HepG2 (cell line): ENCODE data around the gene NCS1. TPM values are rescaled to one million over a fixed set of nuclear protein-coding genes. Genes with fewer than 3 reads are reported as not detected.

Experiments
- ATAC-seq: fragments of 200-7000 bp; cut with Tn5 transposase; 3 replicates; pipeline ENCODE4 v1.9.1; 2020; ENCODE audit warnings: mild to moderate bottlenecking, moderate library complexity
- BruUV-seq: library from RNA; stranded (reverse); fragments of 400-500 nt; replicated peaks from 2 replicates; lab custom pipeline; 2021; lab: Mats Ljungman, UMichigan
- CTCF ChIA-PET: fragments of 300-600 bp; formaldehyde crosslinking; extraction: SDS; loops from one replicate; lab custom pipeline; 2021; ENCODE audit warnings: low total read pairs, inconsistent platforms, low intra/inter-chr PET ratio; lab: Yijun Ruan, JAX
- POLR2A ChIA-PET: fragments of 350-600 bp; sonication (Branson Sonifier 250); formaldehyde crosslinking; loops from one replicate; lab custom pipeline; 2020; ENCODE audit warnings: antibody characterized with exemption, inconsistent platforms; lab: Yijun Ruan, JAX
- DNase-seq: peaks from one replicate; pipeline ENCODE4 v3.0.0-alpha.2; 2015; ENCODE audit warnings: low spot score
- FAIRE-seq: peaks from 3 replicates; lab custom pipeline; 2011; peaks lifted over from hg19 to GRCh38; lab: Jason Lieb, UNC
- H2AFZ ChIP-seq: one replicate; pipeline ENCODE4 v1.6.1; 2011; ENCODE audit warnings: low read length, inconsistent platforms
- H3K27ac ChIP-seq: fragments of 300-600 bp; 3 replicates; pipeline ENCODE4 v1.8.0; 2011; ENCODE audit warnings: mixed run types, mild to moderate bottlenecking, mixed read lengths, low read length, inconsistent platforms; ENCODE audit not compliant: insufficient read depth; ENCODE audit errors: extremely low read length
- H3K27me3 ChIP-seq, 2 experiments: fragments of 200-600 bp in 1 of 2; 2 replicates in 1 of 2; 3 replicates in 1 of 2; pipeline versions ENCODE4 v1.6.0 to v1.8.0; 2011; ENCODE audit warnings: low read length in 2 of 2, mild to moderate bottlenecking in 2 of 2, moderate library complexity in 2 of 2, inconsistent platforms in 1 of 2; ENCODE audit not compliant: insufficient read depth in 2 of 2, control insufficient read depth in 1 of 2
- H3K36me3 ChIP-seq, 2 experiments: fragments of 200-600 bp in 1 of 2; replicated peaks in 1 of 2; 2 replicates in 1 of 2; 3 replicates in 1 of 2; pipeline versions ENCODE4 v1.5.1 to v1.8.0; 2011; ENCODE audit warnings: low read length in 2 of 2, inconsistent platforms in 1 of 2; ENCODE audit not compliant: insufficient read depth in 2 of 2, control insufficient read depth in 1 of 2
- H3K4me1 ChIP-seq: 2 replicates; pipeline ENCODE4 v1.5.1; 2012; ENCODE audit warnings: low read length, inconsistent platforms; ENCODE audit not compliant: insufficient read depth
- H3K4me2 ChIP-seq: 2 replicates; pipeline ENCODE4 v1.6.0; 2011; ENCODE audit warnings: low read depth, low read length, inconsistent platforms
- H3K4me3 ChIP-seq, 3 experiments: fragments of 200-600 bp in 1 of 3; sonication (generic), shearing (Covaris generic) in 1 of 3; replicated peaks in 1 of 3; 2 replicates each; pipeline ENCODE4 v1.5.1; 2011 to 2016; ENCODE audit warnings: low read length in 3 of 3, inconsistent platforms in 2 of 3, low read depth in 2 of 3, mild to moderate bottlenecking in 2 of 3, control low read depth in 1 of 3, mixed read lengths in 1 of 3; ENCODE audit not compliant: insufficient read depth in 1 of 3
- H3K79me2 ChIP-seq: one replicate; pipeline ENCODE4 v1.6.1; 2011; ENCODE audit warnings: low read length, inconsistent platforms; ENCODE audit not compliant: insufficient read depth
- H3K9ac ChIP-seq: 2 replicates; pipeline ENCODE4 v1.6.0; 2011; ENCODE audit warnings: mild to moderate bottlenecking, low read depth, low read length, inconsistent platforms; ENCODE audit not compliant: insufficient read depth
- H3K9me3 ChIP-seq: 2 replicates; pipeline ENCODE4 v1.5.1; 2012; ENCODE audit warnings: mild to moderate bottlenecking, low read length
- H4K20me1 ChIP-seq: 2 replicates; pipeline ENCODE4 v1.6.0; 2011; ENCODE audit warnings: inconsistent platforms, mild to moderate bottlenecking, low read length, moderate library complexity; ENCODE audit not compliant: insufficient read depth
- CHCHD3 ChIP-seq: sonication (generic); formaldehyde crosslinking; IDR thresholded peaks from 2 replicates; pipeline ENCODE4 v1.8.0; 2022; ENCODE audit warnings: mild to moderate bottlenecking, missing genetic modification reagents, moderate library complexity
- PBX2 ChIP-seq: IDR thresholded peaks from 2 replicates; pipeline ENCODE4 v1.6.1; 2016; ENCODE audit warnings: control low read depth
- UBTF ChIP-seq: sonication (generic); formaldehyde crosslinking; IDR thresholded peaks from 2 replicates; pipeline ENCODE4 v1.4.0; 2020; ENCODE audit warnings: mild to moderate bottlenecking, missing genetic modification reagents
- ZNF205 ChIP-seq: IDR thresholded peaks from 2 replicates; pipeline ENCODE4 v1.6.1; 2018; ENCODE audit warnings: missing biosample characterization, missing genetic modification reagents
- ZNF333 ChIP-seq: sonication (generic); formaldehyde crosslinking; IDR thresholded peaks from 2 replicates; pipeline ENCODE4 v1.4.0; 2020; ENCODE audit warnings: mild to moderate bottlenecking, missing genetic modification reagents, borderline replicate concordance
- ZNF629 ChIP-seq: sonication (generic); formaldehyde crosslinking; conservative IDR thresholded peaks from 2 replicates; pipeline ENCODE4 v1.5.0; 2020; ENCODE audit warnings: missing genetic modification reagents
- ZSCAN30 ChIP-seq: sonication (generic); formaldehyde crosslinking; IDR thresholded peaks from 2 replicates; pipeline ENCODE4 v1.5.0; 2020; ENCODE audit warnings: mild to moderate bottlenecking, missing genetic modification reagents
- WGBS: methylation state at CpG from one replicate; pipeline ENCODE4 v1.1.6; 2017; ENCODE audit warnings: low lambda C conversion rate; 5-methylcytosine and 5-hydroxymethylcytosine counted together
- in situ Hi-C: cut with HindIII; loops from 2 replicates; pipeline ENCODE4 v1.10.0; 2017; ENCODE audit warnings: low pct_unique_long_range_greater_than_20kb; ENCODE audit not compliant: extremely low pct_ligation_motif_present
- intact Hi-C: fragments of 100-400 bp; cut with micrococcal nuclease; formaldehyde crosslinking; loops from one replicate; pipeline ENCODE4 v1.10.0; 2022; ENCODE audit not compliant: unreplicated experiment
- polyA plus RNA-seq, 8 experiments: library from polyadenylated mRNA; depleted of rRNA in 3 of 8; stranded (reverse) in 7 of 8; unstranded in 1 of 8; fragments of >200 nt; fragmentation: Illumina TruSeq in 4 of 8; extraction: Trizol in 4 of 8; gene quantifications; 2 replicates each; pipeline versions ENCODE4 v1.2.1 to v1.2.3, GENCODE V29; 2011 to 2016; ENCODE audit warnings: low read depth in 4 of 8, missing spikeins in 1 of 8, mixed read lengths in 1 of 8; ENCODE audit not compliant: insufficient read depth in 1 of 8
- total RNA-seq, 5 experiments: library from RNA; depleted of rRNA; stranded (reverse); fragments of >200 nt; fragmentation: Illumina TruSeq; extraction: Trizol; gene quantifications; 2 replicates each; pipeline ENCODE4 v1.2.3, GENCODE V29; 2016; ENCODE audit warnings: low read depth in 1 of 5
- TF ChIP-seq, protein P1 (sequence below): sonication (generic); formaldehyde crosslinking; IDR thresholded peaks from 2 replicates; pipeline ENCODE4 v1.8.0; 2022; ENCODE audit warnings: missing genetic modification reagents, mild to moderate bottlenecking, inconsistent platforms, borderline replicate concordance

NCS1 gene
- total and polyA plus RNA-seq, 2 of the 13 experiments (the other 11 are each of a cell fraction or from before 2014, with no cell fraction given): 4.7 to 6.1 TPM

DNA sequence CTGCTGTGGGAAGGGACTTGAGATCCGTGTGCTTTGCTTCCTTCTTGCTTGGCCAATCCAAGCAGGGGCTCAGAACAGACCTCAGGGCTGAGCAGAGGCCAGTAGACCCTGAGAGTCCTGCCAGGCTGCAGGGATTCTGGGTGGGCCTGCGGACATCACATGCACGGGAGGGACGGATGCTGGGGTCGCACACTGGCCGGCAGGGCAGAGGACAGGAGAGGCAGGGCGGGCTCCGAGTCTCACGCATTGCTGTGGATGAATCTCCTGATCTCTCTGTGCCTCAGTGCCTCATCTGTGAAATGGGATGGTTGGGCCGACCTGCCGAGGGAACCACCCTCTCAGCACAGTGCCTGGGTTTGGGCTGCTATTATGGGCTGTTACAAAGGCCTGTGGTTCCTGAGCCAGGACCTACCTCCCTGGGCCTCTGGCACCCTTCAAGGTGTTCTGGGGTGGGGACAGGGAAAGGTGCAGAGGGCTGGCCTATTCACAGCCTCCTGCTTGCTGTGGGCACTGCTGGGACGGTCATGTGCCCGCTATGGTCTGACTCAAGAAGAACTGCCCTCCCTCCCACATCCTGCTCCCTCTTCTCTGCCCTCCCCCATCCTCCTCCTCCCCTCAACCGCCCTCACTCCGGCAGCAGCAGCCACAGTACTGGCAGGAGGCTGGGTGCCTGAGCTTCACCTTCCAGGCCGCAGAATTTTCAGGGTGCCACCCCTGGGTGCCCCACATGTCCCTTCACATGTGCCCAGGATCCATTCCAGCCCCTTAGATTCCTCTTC is 43.3 kb downstream of the NCS1 start:
- Histone ChIP-seq H3K79me2 (no peaks in the 10 kb centered on the region), H3K4me2 (no peak overlapping the region), H2AFZ (no peak overlapping the region), H3K27me3 (no peaks in the 10 kb centered on the region), H3K9me3 (no peaks in the 10 kb centered on the region), H3K27ac (no peak overlapping the region), H3K4me1 (no peaks in the 10 kb centered on the region), H3K4me3 (no peak overlapping the region), H3K36me3 (no peaks in the 10 kb centered on the region), H3K9ac (no peak overlapping the region), H4K20me1 (no peaks in the 10 kb centered on the region)
- intact Hi-C loops: no loop called here
- ChIA-PET CTCF (no interaction called here), POLR2A (no interaction called here)
- BruUV-seq: no TSS peak
- DNase-seq (no peak), FAIRE-seq (no peak), ATAC-seq (no peak)
- no peak for TF ChIP-seq CHCHD3 (CRISPR knock-in tag)
- TF ChIP-seq ZNF205: no peak
- TF ChIP-seq UBTF: no peak
- peak; percentile 75 for TF ChIP-seq ZNF629 (CRISPR knock-in tag)
- TF ChIP-seq, protein P1, sequence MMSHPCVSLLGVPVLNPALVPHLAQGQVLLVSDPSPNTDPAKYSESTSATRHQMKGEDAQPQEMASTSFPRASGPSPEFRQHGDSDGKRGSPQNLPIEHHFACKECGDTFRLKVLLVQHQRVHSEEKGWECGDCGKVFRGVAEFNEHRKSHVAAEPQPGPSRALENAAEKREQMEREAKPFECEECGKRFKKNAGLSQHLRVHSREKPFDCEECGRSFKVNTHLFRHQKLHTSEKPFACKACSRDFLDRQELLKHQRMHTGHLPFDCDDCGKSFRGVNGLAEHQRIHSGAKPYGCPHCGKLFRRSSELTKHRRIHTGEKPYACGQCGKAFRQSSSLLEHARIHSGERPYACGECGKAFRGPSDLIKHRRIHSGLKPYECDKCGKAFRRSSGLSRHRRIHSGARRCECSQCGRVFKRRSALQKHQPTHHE (CRISPR knock-in tag): no peak
- TF ChIP-seq PBX2: no peak
- no peak for TF ChIP-seq ZSCAN30
- TF ChIP-seq ZNF333 (CRISPR knock-in tag): no peak
- 73% methylated on average over 8 of the region's 16 CpGs for WGBS
- in situ Hi-C loops: no loop called here
